OCI-LY3 (cell line): Measurements from ENCODE around the gene SLC16A9.

Source experiments
- H2AFZ ChIP-seq: fragments of 200-600, 300-600 bp; shearing (Covaris generic); 2 replicates; pipeline ENCODE4 v1.6.0; 2014; ENCODE audit warnings: antibody characterized with exemption, low read depth, low read length
- H3K27ac ChIP-seq: fragments of 200-600, 300-600 bp; sonication (generic); 2 replicates; pipeline ENCODE4 v1.5.1; 2014; ENCODE audit warnings: mild to moderate bottlenecking, low read length, moderate library complexity, mixed read lengths
- H3K27me3 ChIP-seq: fragments of 200-600, 300-600 bp; sonication (generic); 2 replicates; pipeline ENCODE4 v1.6.1; 2014; ENCODE audit warnings: low read depth, low read length, mixed read lengths
- H3K36me3 ChIP-seq: fragments of 200-600, 300-600 bp; sonication (generic); replicated peaks from 2 replicates; pipeline ENCODE3; 2014; ENCODE audit warnings: low read depth, low read length, mixed read lengths
- H3K4me1 ChIP-seq: fragments of 300-600, 200-600 bp; sonication (generic); 2 replicates; pipeline ENCODE4 v1.6.1; 2014; ENCODE audit warnings: low read length, mixed read lengths
- H3K4me2 ChIP-seq: fragments of 200-600, 300-600 bp; sonication (generic); 2 replicates; pipeline ENCODE4 v1.6.1; 2014; ENCODE audit warnings: low read length, mixed read lengths
- H3K4me3 ChIP-seq: fragments of 300-600, 200-600 bp; sonication (generic); 2 replicates; pipeline ENCODE4 v1.5.1; 2014; ENCODE audit warnings: antibody characterized with exemption, mild to moderate bottlenecking, low read length, moderate library complexity
- H3K79me2 ChIP-seq: fragments of 300-600, 200-600 bp; shearing (Covaris generic); 2 replicates; pipeline ENCODE4 v1.6.1; 2014; ENCODE audit warnings: mild to moderate bottlenecking, low read length, mixed read lengths
- H3K9ac ChIP-seq: fragments of 300-600, 200-600 bp; shearing (Covaris generic); 2 replicates; pipeline ENCODE4 v1.6.0; 2014; ENCODE audit warnings: mild to moderate bottlenecking, low read length, moderate library complexity
- H3K9me3 ChIP-seq: fragments of 200-600, 300-600 bp; shearing (Covaris generic); 2 replicates; pipeline ENCODE4 v1.6.1; 2014; ENCODE audit warnings: low read length, mixed read lengths; ENCODE audit not compliant: insufficient read depth
- H4K20me1 ChIP-seq: fragments of 200-600, 300-600 bp; sonication (generic); 2 replicates; pipeline ENCODE4 v1.6.1; 2016; ENCODE audit warnings: low read length, mixed read lengths; ENCODE audit not compliant: insufficient read depth
- CTCF ChIP-seq: fragments of 200-600, 300-600 bp; sonication (generic); IDR thresholded peaks from 2 replicates; pipeline ENCODE4 v1.5.1; 2014; ENCODE audit warnings: antibody characterized with exemption, low read length, low read depth
- EZH2phosphoT487 ChIP-seq: fragments of 200-600 bp; shearing (Covaris generic); IDR thresholded peaks from 2 replicates; pipeline ENCODE4 v1.6.1; 2018; ENCODE audit warnings: antibody characterized with exemption, mixed run types, low read depth

The SLC16A9 gene

GRCh38 chr10:59621771-59622170 lies 87.9 kb downstream of the SLC16A9 start:
- no peak overlapping the region for H3K9ac ChIP-seq
- H3K79me2 ChIP-seq: no peaks in the 10 kb centered on the region
- H3K4me1 ChIP-seq: peaks cover 17% of the 10 kb centered on the region
- no peaks in the 10 kb centered on the region for H3K27me3 ChIP-seq
- H3K36me3 ChIP-seq: no peaks in the 10 kb centered on the region
- no peak overlapping the region for H2AFZ ChIP-seq
- no peaks in the 10 kb centered on the region for H4K20me1 ChIP-seq
- H3K27ac ChIP-seq: no peak overlapping the region
- TF ChIP-seq CTCF (no peak), EZH2phosphoT487 (no peak)
- no peaks in the 10 kb centered on the region for H3K9me3 ChIP-seq
- no peak overlapping the region for H3K4me2 ChIP-seq
- H3K4me3 ChIP-seq: no peak overlapping the region

- H2AFZ ChIP-seq: no peak overlapping the region
- no peak overlapping the region for H3K27ac ChIP-seq
- no peak overlapping the region for H3K4me2 ChIP-seq
- H3K27me3 ChIP-seq: no peaks in the 10 kb centered on the region
- H3K9ac ChIP-seq: no peak overlapping the region
- H4K20me1 ChIP-seq: no peaks in the 10 kb centered on the region
- no peaks in the 10 kb centered on the region for H3K9me3 ChIP-seq
- H3K79me2 ChIP-seq: no peaks in the 10 kb centered on the region
- H3K36me3 ChIP-seq: no peaks in the 10 kb centered on the region
- H3K4me3 ChIP-seq: no peak overlapping the region
- H3K4me1 ChIP-seq: peaks cover 13% of the 10 kb centered on the region
- TF ChIP-seq EZH2phosphoT487: no peak
- no peak for TF ChIP-seq CTCF
Measured at GRCh38 chr10:59618666-59619065, 91.0 kb downstream of the SLC16A9 start.

- Histone ChIP-seq H3K27ac (no peak overlapping the region), H3K9me3 (no peaks in the 10 kb centered on the region), H3K27me3 (no peaks in the 10 kb centered on the region), H3K9ac (no peak overlapping the region), H3K4me1 (peaks cover 6% of the 10 kb centered on the region), H3K36me3 (no peaks in the 10 kb centered on the region), H4K20me1 (no peaks in the 10 kb centered on the region), H3K79me2 (no peaks in the 10 kb centered on the region), H3K4me2 (no peak overlapping the region), H2AFZ (no peak overlapping the region), H3K4me3 (no peak overlapping the region)
- no peak for TF ChIP-seq CTCF
- TF ChIP-seq EZH2phosphoT487: no peak
Measured at GRCh38 chr10:59617996-59618395, 91.7 kb downstream of the SLC16A9 start.

GRCh38 chr10:59611048-59611447 lies 98.6 kb downstream of the SLC16A9 start:
- H2AFZ ChIP-seq: no peak overlapping the region
- no peaks in the 10 kb centered on the region for H3K36me3 ChIP-seq
- H3K9me3 ChIP-seq: no peaks in the 10 kb centered on the region
- H3K4me3 ChIP-seq: no peak overlapping the region
- TF ChIP-seq EZH2phosphoT487 (no peak), CTCF (no peak)
- no peaks in the 10 kb centered on the region for H4K20me1 ChIP-seq
- H3K9ac ChIP-seq: no peak overlapping the region
- no peaks in the 10 kb centered on the region for H3K79me2 ChIP-seq
- no peaks in the 10 kb centered on the region for H3K27me3 ChIP-seq
- no peak overlapping the region for H3K27ac ChIP-seq
- no peaks in the 10 kb centered on the region for H3K4me1 ChIP-seq
- no peak overlapping the region for H3K4me2 ChIP-seq
